Smooth muscle cell (in vitro differentiated cells): ENCODE measurements around the gene CASK. TPM values are rescaled to one million over a fixed set of nuclear protein-coding genes. Genes with fewer than 3 reads are reported as not detected.
"Not testable (repeated sequence)": the region's sequence is repeated elsewhere in the genome, so short reads cannot be mapped to it uniquely, and the experiment has no call there.

Source experiments
- DNase-seq: peaks from one replicate; lab custom pipeline; 2025; ENCODE audit not compliant: unreplicated experiment; lab: John Stamatoyannopoulos, UW
- H2AFZ ChIP-seq: fragments of 200-600 bp; sonication (generic); 2 replicates; pipeline ENCODE4 v1.6.0; 2016; ENCODE audit warnings: antibody characterized with exemption, low read depth, mild to moderate bottlenecking
- H3F3A ChIP-seq: fragments of 200-600 bp; sonication (generic); 2 replicates; pipeline ENCODE4 v1.6.0; 2017; ENCODE audit warnings: antibody characterized with exemption, low read depth
- H3K27ac ChIP-seq: fragments of 200-600 bp; sonication (generic); 2 replicates; pipeline ENCODE4 v1.5.1; 2016; ENCODE audit warnings: low read depth, mild to moderate bottlenecking
- H3K27me3 ChIP-seq: fragments of 200-600 bp; sonication (generic); 2 replicates; pipeline ENCODE4 v1.6.1; 2016; ENCODE audit warnings: low read depth, mild to moderate bottlenecking
- H3K36me3 ChIP-seq: fragments of 200-600 bp; sonication (generic); 2 replicates; pipeline ENCODE4 v1.5.1; 2016; ENCODE audit warnings: low read depth
- H3K4me1 ChIP-seq: fragments of 200-600 bp; sonication (generic); 2 replicates; pipeline ENCODE4 v1.5.1; 2016; ENCODE audit warnings: low read depth
- H3K4me2 ChIP-seq: fragments of 200-600 bp; sonication (generic); 2 replicates; pipeline ENCODE4 v1.6.0; 2016; ENCODE audit warnings: mild to moderate bottlenecking
- H3K4me3 ChIP-seq: fragments of 200-600 bp; sonication (generic); 2 replicates; pipeline ENCODE4 v1.5.1; 2016; ENCODE audit warnings: mild to moderate bottlenecking
- H3K79me2 ChIP-seq: fragments of 200-600 bp; sonication (generic); 2 replicates; pipeline ENCODE4 v1.6.0; 2016; ENCODE audit warnings: low read depth, mild to moderate bottlenecking
- H3K9ac ChIP-seq: fragments of 200-600 bp; sonication (generic); 2 replicates; pipeline ENCODE4 v1.6.0; 2016; ENCODE audit warnings: low read depth
- H3K9me3 ChIP-seq: fragments of 200-600 bp; sonication (generic); replicated peaks from 2 replicates; pipeline ENCODE4 v1.5.1; 2016; ENCODE audit warnings: low read depth
- H4K20me1 ChIP-seq: fragments of 200-600 bp; sonication (generic); 2 replicates; pipeline ENCODE4 v1.6.0; 2016; ENCODE audit warnings: low read depth
- CTCF ChIP-seq: fragments of 200-600 bp; sonication (generic); IDR thresholded peaks from 2 replicates; pipeline ENCODE4 v1.5.1; 2017; ENCODE audit warnings: borderline replicate concordance, mild to moderate bottlenecking, antibody characterized with exemption; ENCODE audit not compliant: insufficient read depth, poor library complexity, severe bottlenecking
- WGBS: methylation state at CpG from one replicate; pipeline ENCODE4 v1.1.7; 2016; ENCODE audit warnings: low lambda C conversion rate; 5-methylcytosine and 5-hydroxymethylcytosine counted together
- polyA plus RNA-seq: library from polyadenylated mRNA; unstranded; fragments of >200 nt; fragmentation: Nextera tagmentation; extraction: Ambion mirVana; gene quantifications from 2 replicates; pipeline ENCODE4 v1.2.1, GENCODE V29; 2016
- total RNA-seq: library from RNA; depleted of rRNA; stranded (reverse); fragments of >200 nt; gene quantifications from 2 replicates; pipeline ENCODE4 v1.2.3, GENCODE V29; 2014

Gene CASK
- total and polyA plus RNA-seq, 2 experiments from 2014 or later = 49.4 to 97.5 TPM

GRCh38 chrX:41607264-41607832 lies 316.0 kb downstream of the CASK start:
- no peak overlapping the region for H3K9ac ChIP-seq

GRCh38 chrX:41606057-41606456 lies 317.3 kb downstream of the CASK start:
- not testable (repeated sequence) for H4K20me1 ChIP-seq, DNase-seq, H3K4me3 ChIP-seq, H2AFZ ChIP-seq, H3K36me3 ChIP-seq, H3K27ac ChIP-seq, H3K27me3 ChIP-seq, H3K79me2 ChIP-seq, H3K9me3 ChIP-seq, H3K4me1 ChIP-seq, H3F3A ChIP-seq, H3K4me2 ChIP-seq, H3K9ac ChIP-seq
- 91% methylated on average over 4 of the region's 4 CpGs for WGBS

More at GRCh38 chrX:41607264-41607832, 316.0 kb downstream of the CASK start:
- TF ChIP-seq CTCF = no peak
- Histone ChIP-seq H3K27ac (no peak overlapping the region), H3K4me3 (no peak overlapping the region), H2AFZ (no peak overlapping the region), H3K4me1 (no peaks in the 10 kb centered on the region), H4K20me1 (no peaks in the 10 kb centered on the region), H3K4me2 (no peak overlapping the region), H3K9me3 (no peaks in the 10 kb centered on the region), H3F3A (no peaks in the 10 kb centered on the region), H3K79me2 (no peaks in the 10 kb centered on the region), H3K36me3 (no peaks in the 10 kb centered on the region), H3K27me3 (no peaks in the 10 kb centered on the region)
- DNase-seq = no peak
- 72% methylated on average over 2 of the region's 2 CpGs for WGBS

- Histone ChIP-seq H3K4me1 (peaks cover 3% of the 10 kb centered on the region), H3K9ac (no peak overlapping the region), H3K9me3 (no peaks in the 10 kb centered on the region), H3F3A (no peaks in the 10 kb centered on the region), H3K27ac (no peak overlapping the region), H3K4me3 (no peak overlapping the region), H3K36me3 (no peaks in the 10 kb centered on the region), H2AFZ (no peak overlapping the region), H3K4me2 (no peak overlapping the region), H4K20me1 (no peaks in the 10 kb centered on the region), H3K79me2 (no peaks in the 10 kb centered on the region), H3K27me3 (no peaks in the 10 kb centered on the region)
- WGBS = 52% methylated on average over 1 of the region's 1 CpG
- TF ChIP-seq CTCF = no peak
- DNase-seq = no peak
Measured at GRCh38 chrX:41604766-41605543, 318.4 kb downstream of the CASK start.

- H3K27ac ChIP-seq = no peak overlapping the region
- DNase-seq = no peak
- no peaks in the 10 kb centered on the region for H3K79me2 ChIP-seq
- no peak overlapping the region for H2AFZ ChIP-seq
- H3K4me2 ChIP-seq = no peak overlapping the region
- H3K27me3 ChIP-seq = no peaks in the 10 kb centered on the region
- WGBS = 72% methylated on average over 2 of the region's 2 CpGs
- H3F3A ChIP-seq = no peaks in the 10 kb centered on the region
- no peak overlapping the region for H3K4me3 ChIP-seq
- H3K4me1 ChIP-seq = peaks cover 9% of the 10 kb centered on the region
- no peak for TF ChIP-seq CTCF
- H3K9me3 ChIP-seq = no peaks in the 10 kb centered on the region
- no peaks in the 10 kb centered on the region for H3K36me3 ChIP-seq
- no peak overlapping the region for H3K9ac ChIP-seq
- H4K20me1 ChIP-seq = no peaks in the 10 kb centered on the region
Measured at GRCh38 chrX:41604177-41604576, 319.2 kb downstream of the CASK start.
